ENCODE measurements around the gene NCK2.

Gene NCK2

GRCh38 chr2:105780606-105781005 is 35.9 kb downstream of the NCK2 start:
- H3K4me1 ChIP-seq (ENCODE audit: control insufficient read depth, insufficient read depth, low read length): peaks cover 10% of the 10 kb centered on the region
- no peak overlapping the region for H3K4me3 ChIP-seq (ENCODE audit: low read length)
- H3K27me3 ChIP-seq (replicated peaks; ENCODE audit: control insufficient read depth, insufficient read depth, low read length): no peaks in the 10 kb centered on the region
- no peak overlapping the region for H3K9ac ChIP-seq (ENCODE audit: low read length)
- H3K9me3 ChIP-seq (ENCODE audit: control insufficient read depth, low read length): no peaks in the 10 kb centered on the region
- no peak for DNase-seq (ENCODE audit: low read depth)
- no peaks in the 10 kb centered on the region for H3K36me3 ChIP-seq (ENCODE audit: control insufficient read depth, insufficient read depth, low read length, severe bottlenecking)

GRCh38 chr2:105781274-105781978 is 36.7 kb downstream of the NCK2 start:
- Histone ChIP-seq H3K4me1 (ENCODE audit: control insufficient read depth, insufficient read depth, low read length) (peaks cover 10% of the 10 kb centered on the region), H3K36me3 (ENCODE audit: control insufficient read depth, insufficient read depth, low read length, severe bottlenecking) (no peaks in the 10 kb centered on the region), H3K4me3 (ENCODE audit: low read length) (no peak overlapping the region)

GRCh38 chr2:105782123-105782522 is 37.4 kb downstream of the NCK2 start:
- no peak for DNase-seq (ENCODE audit: low read depth)

More at GRCh38 chr2:105781274-105781978, 36.7 kb downstream of the NCK2 start:
- DNase-seq (ENCODE audit: low read depth): peak; percentile 30
- no peaks in the 10 kb centered on the region for H3K27me3 ChIP-seq (replicated peaks; ENCODE audit: control insufficient read depth, insufficient read depth, low read length)
- H3K9ac ChIP-seq (ENCODE audit: low read length): no peak overlapping the region
- H3K9me3 ChIP-seq (ENCODE audit: control insufficient read depth, low read length): no peaks in the 10 kb centered on the region

GRCh38 chr2:105782646-105783045 is 37.9 kb downstream of the NCK2 start:
- no peak overlapping the region for H3K9ac ChIP-seq (ENCODE audit: low read length)
- H3K4me1 ChIP-seq (ENCODE audit: control insufficient read depth, insufficient read depth, low read length): peaks cover 10% of the 10 kb centered on the region
- no peaks in the 10 kb centered on the region for H3K27me3 ChIP-seq (replicated peaks; ENCODE audit: control insufficient read depth, insufficient read depth, low read length)
- DNase-seq (ENCODE audit: low read depth): no peak
- H3K4me3 ChIP-seq (ENCODE audit: low read length): no peak overlapping the region
- H3K36me3 ChIP-seq (ENCODE audit: control insufficient read depth, insufficient read depth, low read length, severe bottlenecking): no peaks in the 10 kb centered on the region
- H3K9me3 ChIP-seq (ENCODE audit: control insufficient read depth, low read length): no peaks in the 10 kb centered on the region

More at GRCh38 chr2:105782123-105782522, 37.4 kb downstream of the NCK2 start:
- H3K27me3 ChIP-seq (replicated peaks; ENCODE audit: control insufficient read depth, insufficient read depth, low read length): no peaks in the 10 kb centered on the region
- H3K4me1 ChIP-seq (ENCODE audit: control insufficient read depth, insufficient read depth, low read length): peaks cover 10% of the 10 kb centered on the region
- H3K9ac ChIP-seq (ENCODE audit: low read length): no peak overlapping the region
- no peak overlapping the region for H3K4me3 ChIP-seq (ENCODE audit: low read length)
- H3K36me3 ChIP-seq (ENCODE audit: control insufficient read depth, insufficient read depth, low read length, severe bottlenecking): no peaks in the 10 kb centered on the region
- no peaks in the 10 kb centered on the region for H3K9me3 ChIP-seq (ENCODE audit: control insufficient read depth, low read length)

GRCh38 chr2:105783151-105783738 is 38.5 kb downstream of the NCK2 start:
- H3K27me3 ChIP-seq (replicated peaks; ENCODE audit: control insufficient read depth, insufficient read depth, low read length): no peaks in the 10 kb centered on the region
- no peak overlapping the region for H3K9ac ChIP-seq (ENCODE audit: low read length)
- DNase-seq (ENCODE audit: low read depth): no peak
- peaks cover 10% of the 10 kb centered on the region for H3K4me1 ChIP-seq (ENCODE audit: control insufficient read depth, insufficient read depth, low read length)
- H3K4me3 ChIP-seq (ENCODE audit: low read length): no peak overlapping the region
- no peaks in the 10 kb centered on the region for H3K36me3 ChIP-seq (ENCODE audit: control insufficient read depth, insufficient read depth, low read length, severe bottlenecking)
- H3K9me3 ChIP-seq (ENCODE audit: control insufficient read depth, low read length): no peaks in the 10 kb centered on the region

GRCh38 chr2:105783972-105784371 is 39.3 kb downstream of the NCK2 start:
- Histone ChIP-seq H3K4me3 (ENCODE audit: low read length) (no peak overlapping the region), H3K9me3 (ENCODE audit: control insufficient read depth, low read length) (no peaks in the 10 kb centered on the region), H3K4me1 (ENCODE audit: control insufficient read depth, insufficient read depth, low read length) (peaks cover 10% of the 10 kb centered on the region), H3K36me3 (ENCODE audit: control insufficient read depth, insufficient read depth, low read length, severe bottlenecking) (no peaks in the 10 kb centered on the region), H3K9ac (ENCODE audit: low read length) (no peak overlapping the region), H3K27me3 (replicated peaks; ENCODE audit: control insufficient read depth, insufficient read depth, low read length) (no peaks in the 10 kb centered on the region)
- no peak for DNase-seq (ENCODE audit: low read depth)

- no peak for DNase-seq (ENCODE audit: low read depth)
- H3K36me3 ChIP-seq (ENCODE audit: control insufficient read depth, insufficient read depth, low read length, severe bottlenecking): no peaks in the 10 kb centered on the region
- no peaks in the 10 kb centered on the region for H3K27me3 ChIP-seq (replicated peaks; ENCODE audit: control insufficient read depth, insufficient read depth, low read length)
- no peaks in the 10 kb centered on the region for H3K9me3 ChIP-seq (ENCODE audit: control insufficient read depth, low read length)
- H3K4me1 ChIP-seq (ENCODE audit: control insufficient read depth, insufficient read depth, low read length): peaks cover 10% of the 10 kb centered on the region
- H3K4me3 ChIP-seq (ENCODE audit: low read length): no peak overlapping the region
- H3K9ac ChIP-seq (ENCODE audit: low read length): no peak overlapping the region
Measured at GRCh38 chr2:105784589-105784988, 39.9 kb downstream of the NCK2 start.

- Histone ChIP-seq H3K9ac (ENCODE audit: low read length) (no peak overlapping the region), H3K27me3 (replicated peaks; ENCODE audit: control insufficient read depth, insufficient read depth, low read length) (no peaks in the 10 kb centered on the region), H3K9me3 (ENCODE audit: control insufficient read depth, low read length) (no peaks in the 10 kb centered on the region), H3K4me3 (ENCODE audit: low read length) (no peak overlapping the region), H3K36me3 (ENCODE audit: control insufficient read depth, insufficient read depth, low read length, severe bottlenecking) (no peaks in the 10 kb centered on the region), H3K4me1 (ENCODE audit: control insufficient read depth, insufficient read depth, low read length) (peaks cover 10% of the 10 kb centered on the region)
- DNase-seq (ENCODE audit: low read depth): no peak
Measured at GRCh38 chr2:105785095-105785847, 40.6 kb downstream of the NCK2 start.

- DNase-seq (ENCODE audit: low read depth): no peak
- H3K36me3 ChIP-seq (ENCODE audit: control insufficient read depth, insufficient read depth, low read length, severe bottlenecking): no peaks in the 10 kb centered on the region
Measured at GRCh38 chr2:105786231-105787230, 41.8 kb downstream of the NCK2 start.

GRCh38 chr2:105787376-105788318 is 42.9 kb downstream of the NCK2 start:
- DNase-seq (ENCODE audit: low read depth): no peak
- H3K9ac ChIP-seq (ENCODE audit: low read length): no peak overlapping the region
- H3K9me3 ChIP-seq (ENCODE audit: control insufficient read depth, low read length): no peaks in the 10 kb centered on the region
- H3K4me3 ChIP-seq (ENCODE audit: low read length): no peak overlapping the region
- H3K36me3 ChIP-seq (ENCODE audit: control insufficient read depth, insufficient read depth, low read length, severe bottlenecking): no peaks in the 10 kb centered on the region
- no peaks in the 10 kb centered on the region for H3K27me3 ChIP-seq (replicated peaks; ENCODE audit: control insufficient read depth, insufficient read depth, low read length)
- H3K4me1 ChIP-seq (ENCODE audit: control insufficient read depth, insufficient read depth, low read length): no peaks in the 10 kb centered on the region

More at GRCh38 chr2:105786231-105787230, 41.8 kb downstream of the NCK2 start:
- Histone ChIP-seq H3K27me3 (replicated peaks; ENCODE audit: control insufficient read depth, insufficient read depth, low read length) (no peaks in the 10 kb centered on the region), H3K4me3 (ENCODE audit: low read length) (no peak overlapping the region), H3K9ac (ENCODE audit: low read length) (no peak overlapping the region), H3K9me3 (ENCODE audit: control insufficient read depth, low read length) (no peaks in the 10 kb centered on the region), H3K4me1 (ENCODE audit: control insufficient read depth, insufficient read depth, low read length) (peaks cover 4% of the 10 kb centered on the region)
